M059J (cell line): ENCODE results near the gene BBIP1. TPM values are rescaled to one million over a fixed set of nuclear protein-coding genes. Genes with fewer than 3 reads are reported as not detected.

Experiments
- total RNA-seq: library from RNA; depleted of rRNA; stranded (reverse); fragments of >200 nt; shearing (Covaris generic); gene quantifications from 2 replicates; pipeline ENCODE4 v1.2.3, GENCODE V29; 2014; rRNA removed

Gene BBIP1
- total RNA-seq, 1 experiment from 2014 or later = 32.1 TPM

Other genes starting within 250 kb of the BBIP1 start
- 13.0 and 19.9 TPM in 2 replicates for gene PDCD4, start 47.3 kb downstream of the BBIP1 start, total RNA-seq
- gene SHOC2, start 424 bp upstream of the BBIP1 start, total RNA-seq = 23.2 and 24.6 TPM in 2 replicates
- not detected in 2 replicates for gene ADRA2A, start 157.8 kb upstream of the BBIP1 start, total RNA-seq